Retinal pigment epithelial cell (primary cell): ENCODE data around the gene HDAC7.
"Not testable (repeated sequence)": the region's sequence is repeated elsewhere in the genome, so short reads cannot be mapped to it uniquely, and the experiment has no call there.

ENCODE experiments used
- DNase-seq: peaks from one replicate; pipeline ENCODE4 v3.0.0-alpha.2; 2010; ENCODE audit warnings: low read depth
- H3K4me3 ChIP-seq: 2 replicates; pipeline ENCODE4 v1.5.1; 2011; ENCODE audit warnings: mild to moderate bottlenecking, low read length, control low read depth, moderate library complexity
- CTCF ChIP-seq: conservative IDR thresholded peaks from 2 replicates; pipeline ENCODE4 v1.5.1; 2011; ENCODE audit warnings: low read depth, low read length, control low read depth, inconsistent platforms

Gene HDAC7

GRCh38 chr12:47848853-47849252 lies 29.1 kb upstream of the HDAC7 start:
- H3K4me3 ChIP-seq, result no peak overlapping the region
- no peak for TF ChIP-seq CTCF
- no peak for DNase-seq

GRCh38 chr12:47846294-47846996 lies 26.7 kb upstream of the HDAC7 start:
- H3K4me3 ChIP-seq, result no peak overlapping the region
- no peak for TF ChIP-seq CTCF
- DNase-seq, result no peak

GRCh38 chr12:47845081-47845480 lies 25.4 kb upstream of the HDAC7 start:
- H3K4me3 ChIP-seq, result no peak overlapping the region
- no peak for TF ChIP-seq CTCF
- DNase-seq, result no peak

- no peak overlapping the region for H3K4me3 ChIP-seq
- no peak for TF ChIP-seq CTCF
- no peak for DNase-seq
Measured at GRCh38 chr12:47844264-47845019, 24.7 kb upstream of the HDAC7 start.

GRCh38 chr12:47843226-47843980 lies 23.7 kb upstream of the HDAC7 start:
- no peak for TF ChIP-seq CTCF
- no peak overlapping the region for H3K4me3 ChIP-seq
- DNase-seq, result no peak

GRCh38 chr12:47842543-47842942 lies 22.8 kb upstream of the HDAC7 start:
- not testable (repeated sequence) for H3K4me3 ChIP-seq, DNase-seq

- no peak for DNase-seq
- TF ChIP-seq CTCF, result no peak
- no peak overlapping the region for H3K4me3 ChIP-seq
Measured at GRCh38 chr12:47841910-47842309, 22.2 kb upstream of the HDAC7 start.
